ENCODE measurements around the gene RIMS1.

The RIMS1 gene

DNA sequence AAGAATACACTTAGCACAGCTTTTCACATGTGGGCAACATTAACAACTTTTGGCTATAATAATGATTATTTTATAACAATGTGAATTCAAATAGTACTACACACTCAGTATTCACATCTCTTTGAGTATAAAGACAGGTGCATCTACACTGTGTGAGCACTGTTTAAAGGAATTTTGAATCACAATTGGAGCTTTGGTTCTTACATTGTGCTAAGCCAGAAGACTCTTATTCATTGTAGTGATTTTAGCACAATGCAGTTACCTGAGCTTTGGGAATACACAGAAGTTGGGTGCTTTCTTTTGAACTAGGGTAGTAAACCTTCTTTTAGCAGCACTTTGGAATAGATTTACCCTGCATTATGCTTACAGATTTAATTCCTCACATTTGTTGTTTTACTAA, 20.5 kb downstream of the RIMS1 start:
- no peak overlapping the region for H3K27ac ChIP-seq
- no peak for TF ChIP-seq CTCF (conservative IDR thresholded peaks at IDR 0.05; ENCODE audit: low read depth)
- ChIA-PET CTCF (interaction anchor here (0.6 kb wide), 1 partner anchor 373 kb away, joined by 3 read pairs; no protein-coding TSS in a partner anchor), POLR2A (ENCODE audit: low non-redundant PET) (no interaction called here)
- no peak for DNase-seq (ENCODE audit: low spot score)

GRCh38 chr6:71908162-71908765, 21.9 kb downstream of the RIMS1 start:
- no peak for DNase-seq (ENCODE audit: low spot score)
- POLR2A ChIA-PET (ENCODE audit: low non-redundant PET), result no interaction called here
- CTCF ChIA-PET, result no interaction called here
- TF ChIP-seq CTCF (conservative IDR thresholded peaks at IDR 0.05; ENCODE audit: low read depth), result no peak
- no peak overlapping the region for H3K27ac ChIP-seq

DNA sequence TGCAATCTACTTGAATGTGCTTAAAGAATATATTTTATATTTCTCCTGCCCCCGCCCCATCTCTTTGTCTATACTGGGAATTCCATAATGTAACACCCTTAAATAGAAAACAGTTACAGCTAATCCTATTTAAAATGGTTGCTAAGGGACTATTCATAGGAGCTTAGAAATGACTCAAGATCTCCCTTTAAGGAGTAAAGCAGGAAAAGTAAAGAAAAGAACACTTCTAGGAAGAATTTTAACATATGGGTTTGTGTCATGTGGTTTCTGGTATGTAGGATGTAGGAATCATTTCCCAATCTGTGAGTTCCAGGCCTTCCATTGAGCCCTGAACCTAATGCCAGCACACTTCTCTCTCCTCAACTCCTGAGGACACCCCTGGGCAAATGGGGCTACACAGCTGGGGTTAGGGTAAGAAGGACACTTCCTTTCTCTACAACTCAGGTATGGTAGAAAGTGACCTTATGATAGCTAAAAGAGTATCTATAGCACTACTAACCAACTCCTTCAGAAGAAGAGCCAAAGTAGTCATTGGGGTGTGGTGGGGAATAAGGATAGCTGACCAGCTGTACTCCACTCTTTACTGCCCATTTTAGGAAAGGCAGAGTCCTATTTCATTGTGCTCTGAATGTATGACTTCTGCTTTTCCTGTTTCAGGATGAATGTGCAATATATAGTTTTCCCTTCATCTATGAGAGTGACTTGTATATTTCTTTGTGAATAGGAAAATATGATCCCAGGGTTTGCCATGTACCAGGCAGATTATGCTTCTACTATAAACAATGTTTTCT, 27.3 kb downstream of the RIMS1 start:
- POLR2A ChIA-PET (ENCODE audit: low non-redundant PET), result no interaction called here
- H3K27ac ChIP-seq, result no peak overlapping the region
- TF ChIP-seq CTCF (conservative IDR thresholded peaks at IDR 0.05; ENCODE audit: low read depth), result no peak
- DNase-seq (ENCODE audit: low spot score), result no peak
- CTCF ChIA-PET, result no interaction called here

- no peak overlapping the region for H3K27ac ChIP-seq
- DNase-seq (ENCODE audit: low spot score), result no peak
- ChIA-PET CTCF (no interaction called here), POLR2A (ENCODE audit: low non-redundant PET) (no interaction called here)
- TF ChIP-seq CTCF (conservative IDR thresholded peaks at IDR 0.05; ENCODE audit: low read depth), result no peak
Observed at GRCh38 chr6:71929047-71929446, 42.7 kb downstream of the RIMS1 start.

DNA sequence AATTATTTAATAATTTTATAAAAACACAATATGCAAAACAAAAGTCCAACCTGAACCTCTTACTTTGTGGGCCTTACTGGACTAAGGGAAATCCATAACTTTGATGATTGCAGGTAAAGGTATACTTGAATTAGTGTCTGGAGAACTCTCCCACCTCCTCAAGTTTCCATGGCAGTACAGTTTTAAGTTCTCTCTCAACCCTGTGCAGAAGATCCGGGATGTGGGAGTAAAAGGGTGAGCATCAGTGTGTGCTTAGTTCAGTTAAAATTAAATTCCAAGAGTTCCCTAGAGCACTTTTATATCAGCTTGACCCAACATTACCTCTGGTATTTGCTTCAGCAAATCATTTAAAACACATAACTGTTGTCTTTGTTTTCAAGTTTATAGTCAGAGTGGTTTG, 47.5 kb downstream of the RIMS1 start:
- TF ChIP-seq CTCF (conservative IDR thresholded peaks at IDR 0.05; ENCODE audit: low read depth), result no peak
- no peak for DNase-seq (ENCODE audit: low spot score)
- ChIA-PET CTCF (interaction anchor here (0.7 kb wide), 1 partner anchor 285 kb away, joined by 3 read pairs; no protein-coding TSS in a partner anchor), POLR2A (ENCODE audit: low non-redundant PET) (no interaction called here)
- no peak overlapping the region for H3K27ac ChIP-seq

- ChIA-PET POLR2A (ENCODE audit: low non-redundant PET) (no interaction called here), CTCF (interaction anchor here (0.7 kb wide), 1 partner anchor 953 kb away, joined by 3 read pairs; no protein-coding TSS in a partner anchor)
- no peak for TF ChIP-seq CTCF (conservative IDR thresholded peaks at IDR 0.05; ENCODE audit: low read depth)
- DNase-seq (ENCODE audit: low spot score), result no peak
- H3K27ac ChIP-seq, result no peak overlapping the region
Observed at GRCh38 chr6:71965404-71965803, 79.1 kb downstream of the RIMS1 start.

Data from RWPE1 (cell line).